GM20431 (cell line): ENCODE results near the gene OR3A2.
"Not testable (repeated sequence)": the region's sequence is repeated elsewhere in the genome, so short reads cannot be mapped to it uniquely, and the experiment has no call there.

Experiments
- in situ Hi-C: fragments of 300-500 bp; cut with MseI, MboI; formaldehyde crosslinking; loops from one replicate; pipeline ENCODE4 v1.15.0; 2020; ENCODE audit warnings: low sequenced_read_pairs; ENCODE audit not compliant: unreplicated experiment

Gene OR3A2

GRCh38 chr17:3385869-3386816, at the start of gene OR3A2:
OR3A2 (minus strand) TSS chr17:3386308.
- in situ Hi-C loops: no loop called here

- in situ Hi-C loops: no loop called here
Observed at GRCh38 chr17:3433741-3434140, 47.6 kb upstream of the OR3A2 start, which contains the start of gene OR1E2. OR1E2 (minus strand) TSS chr17:3433841; CDS start chr17:3433841, 0 bp downstream.

DNA sequence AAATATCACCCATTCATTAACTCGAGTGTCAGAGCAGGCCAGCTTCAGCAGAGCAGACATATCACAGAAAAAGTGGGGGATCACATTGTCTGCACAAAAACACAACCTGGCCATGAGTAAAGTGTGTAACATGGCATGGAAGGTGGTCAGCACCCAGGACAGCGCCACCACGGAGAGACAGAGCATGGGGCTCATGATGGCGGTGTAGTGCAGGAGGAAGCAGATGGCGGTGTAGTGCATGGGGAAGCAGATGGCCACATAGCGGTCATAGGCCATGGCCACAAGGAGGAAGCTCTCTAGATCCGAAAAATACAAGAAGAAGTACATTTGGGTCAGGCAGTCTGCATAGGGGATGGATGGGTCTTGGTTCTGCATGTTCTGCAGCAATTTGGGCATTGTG, 47.1 kb upstream of the OR3A2 start:
- in situ Hi-C loops: not testable (repeated sequence)

GRCh38 chr17:3418222-3418621, 32.1 kb upstream of the OR3A2 start:
- in situ Hi-C loops: no loop called here

GRCh38 chr17:3415610-3416009, 29.5 kb upstream of the OR3A2 start:
- in situ Hi-C loops: no loop called here

DNA sequence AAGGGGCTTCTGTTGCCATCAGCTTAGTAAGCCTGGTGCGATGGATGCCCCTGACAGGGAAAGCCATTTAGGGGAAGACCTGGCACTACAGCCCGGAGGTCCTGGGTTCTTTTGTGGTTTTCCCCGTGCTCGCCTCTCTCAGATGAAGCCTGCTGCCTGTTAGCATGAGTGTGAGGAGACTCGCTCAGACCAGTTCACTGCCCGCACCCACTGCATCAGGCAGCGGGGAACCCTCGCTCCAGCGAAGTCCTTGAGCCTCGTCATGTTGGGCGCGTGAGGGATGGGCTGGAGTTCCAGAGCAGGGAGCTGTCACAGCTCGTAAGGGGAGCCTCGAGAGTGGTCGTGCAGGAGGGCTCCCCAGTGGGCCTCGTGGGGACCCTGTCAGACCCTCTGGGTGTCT, 26.1 kb upstream of the OR3A2 start:
- in situ Hi-C loops: not testable (repeated sequence)

- in situ Hi-C loops: no loop called here
Observed at GRCh38 chr17:3411070-3411469, 25.0 kb upstream of the OR3A2 start, which contains the start of gene OR3A3. OR3A3 (plus strand) TSS chr17:3411370.

DNA sequence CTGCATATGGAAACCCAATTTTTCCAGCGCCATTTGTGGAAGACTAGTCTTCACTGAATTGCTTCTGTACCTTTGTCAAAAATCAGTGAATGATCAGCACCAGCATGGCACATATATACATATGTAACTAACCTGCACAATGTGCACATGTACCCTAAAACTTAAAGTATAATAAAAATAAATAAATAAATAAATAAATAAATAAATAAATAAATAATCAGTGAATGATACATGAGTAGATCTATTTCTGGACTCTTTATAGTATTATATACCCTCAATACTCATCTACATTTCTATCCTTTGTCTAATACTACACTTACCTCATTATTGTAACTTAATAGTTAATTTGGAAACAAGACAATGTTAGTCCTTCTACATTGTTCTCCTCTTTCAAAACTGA, 17.7 kb upstream of the OR3A2 start:
- in situ Hi-C loops: not testable (repeated sequence)

- in situ Hi-C loops: no loop called here
Observed at GRCh38 chr17:3401786-3402185, 15.7 kb upstream of the OR3A2 start.

GRCh38 chr17:3400055-3400454, 13.9 kb upstream of the OR3A2 start:
- in situ Hi-C loops: no loop called here

DNA sequence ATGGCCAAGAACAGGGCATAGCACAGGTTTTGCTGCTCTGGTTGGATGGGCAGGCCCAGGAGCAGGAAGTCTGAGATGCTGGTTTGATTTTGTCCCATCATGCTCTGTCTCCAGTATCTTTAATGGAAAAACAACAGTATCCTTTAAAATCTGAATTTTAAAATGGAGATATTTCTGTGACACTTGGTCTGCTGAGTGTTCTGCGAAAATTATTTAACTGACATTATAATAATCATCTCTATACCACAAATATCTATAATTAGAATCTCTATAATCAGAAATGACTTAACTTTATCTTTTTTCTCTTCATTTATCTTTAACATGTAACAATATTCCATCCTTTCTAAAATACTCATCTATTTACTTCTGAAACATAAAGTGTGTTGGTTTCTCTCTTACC, 12.2 kb upstream of the OR3A2 start, which contains the start of gene OR1E1:
OR1E1 (minus strand) TSS at position 101 of the 400 bp plus-strand sequence; CDS start at position 101, 0 bp downstream.
- in situ Hi-C loops: no loop called here

- in situ Hi-C loops: not testable (repeated sequence)
Observed at GRCh38 chr17:3397801-3398200, 11.7 kb upstream of the OR3A2 start.

DNA sequence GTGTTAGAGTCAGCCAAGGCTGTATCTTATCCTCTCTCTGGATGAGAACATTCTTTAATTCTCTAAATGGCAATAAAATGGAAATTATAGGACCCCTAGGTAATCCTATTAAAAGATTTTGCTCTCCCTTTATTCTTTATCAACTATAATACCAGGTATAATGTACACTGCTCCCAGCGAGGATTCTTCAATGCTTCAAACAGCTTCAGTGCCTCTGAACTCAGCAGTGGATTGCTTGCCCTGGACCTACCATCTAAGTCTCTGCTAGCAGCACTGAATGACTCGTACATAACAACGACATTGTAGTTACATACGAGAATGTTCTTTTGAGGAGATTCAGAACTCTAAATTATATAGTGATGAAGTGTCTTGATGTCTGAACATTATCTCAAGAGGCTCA, 3.7 kb upstream of the OR3A2 start:
- in situ Hi-C loops: no loop called here

DNA sequence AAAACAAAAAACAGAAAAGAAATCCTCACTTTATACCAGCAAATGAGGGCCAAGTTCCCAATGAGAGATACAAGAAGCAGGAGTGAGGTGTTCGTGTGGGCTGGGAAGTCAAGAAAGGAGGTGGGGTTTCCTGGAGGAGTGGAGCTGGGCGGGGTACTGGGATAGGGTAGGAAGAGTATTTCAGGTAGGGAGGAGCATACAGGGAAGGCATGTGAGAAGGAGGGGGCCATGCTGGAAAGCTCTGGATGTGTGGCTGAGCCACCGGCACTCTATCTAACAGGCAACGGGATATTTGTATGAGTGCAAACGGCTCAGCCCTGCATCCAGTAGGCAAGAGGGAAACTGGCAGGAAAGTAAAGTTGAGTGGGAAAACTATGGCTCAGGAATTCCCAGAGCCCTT, 4.2 kb downstream of the OR3A2 start:
- in situ Hi-C loops: no loop called here

GRCh38 chr17:3378321-3378720, 7.8 kb downstream of the OR3A2 start:
- in situ Hi-C loops: no loop called here

- in situ Hi-C loops: not testable (repeated sequence)
Observed at GRCh38 chr17:3371167-3371566, 14.9 kb downstream of the OR3A2 start.

DNA sequence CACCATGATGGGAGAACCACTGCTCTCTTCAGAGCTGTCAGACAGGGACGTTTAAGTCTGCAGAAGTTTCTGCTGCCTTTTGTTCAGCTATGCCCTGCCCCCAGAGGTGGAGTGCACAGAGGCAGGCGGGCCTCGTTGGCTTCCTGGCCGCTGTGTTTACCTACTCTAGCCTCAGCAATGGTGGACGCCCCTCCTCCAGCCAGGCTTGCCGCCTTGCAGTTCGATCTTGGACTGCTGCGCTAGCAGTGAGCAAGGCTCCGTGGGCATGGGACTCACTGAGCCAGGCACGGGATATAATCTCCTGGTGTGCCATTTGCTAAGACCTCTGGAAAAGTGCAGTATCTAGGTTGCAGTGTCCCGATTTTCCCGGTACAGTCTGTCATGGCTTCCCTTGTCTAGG, 43.3 kb downstream of the OR3A2 start:
- in situ Hi-C loops: not testable (repeated sequence)

GRCh38 chr17:3335876-3336275, 50.2 kb downstream of the OR3A2 start:
- in situ Hi-C loops: no loop called here

DNA sequence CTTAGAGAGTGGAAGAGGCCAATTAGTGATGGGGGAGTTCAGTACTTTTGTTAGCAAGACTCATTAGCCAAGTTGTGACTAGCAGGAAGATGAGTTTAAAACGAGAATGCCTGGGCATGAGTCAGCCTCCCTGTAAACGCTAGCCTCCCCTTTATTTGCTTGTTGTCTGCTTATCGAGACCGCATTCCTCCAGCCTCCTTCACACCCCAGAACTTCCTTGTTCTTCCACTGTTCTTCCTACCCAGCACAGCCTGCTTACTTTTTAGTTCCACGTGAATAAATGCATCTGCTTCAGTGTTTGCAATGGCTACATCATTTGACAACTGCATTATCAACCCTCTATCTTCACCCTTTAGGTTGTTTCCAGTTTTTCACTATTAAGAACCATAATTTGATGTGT, 67.8 kb downstream of the OR3A2 start:
- in situ Hi-C loops: no loop called here

DNA sequence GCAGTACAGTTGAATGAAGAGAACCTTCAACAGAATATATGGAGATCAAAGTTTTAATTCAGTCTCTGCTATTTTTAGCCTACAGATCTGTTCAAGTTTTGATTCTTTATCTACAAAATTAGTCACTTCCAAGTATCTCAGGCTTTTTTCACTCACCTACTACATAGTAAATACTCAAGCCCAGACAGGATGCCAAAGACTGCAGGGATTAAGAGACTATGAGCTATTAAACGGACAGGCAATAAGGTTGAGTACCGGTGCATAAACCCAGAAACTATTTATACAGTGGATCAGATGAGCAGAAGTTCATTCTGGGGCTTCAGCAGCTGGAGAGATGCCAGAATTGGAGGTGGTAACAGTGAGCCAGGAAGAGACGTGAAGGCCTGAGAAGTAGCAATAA, 69.3 kb downstream of the OR3A2 start:
- in situ Hi-C loops: no loop called here

GRCh38 chr17:3308603-3309002, 77.5 kb downstream of the OR3A2 start:
- in situ Hi-C loops: no loop called here

GRCh38 chr17:3298260-3298659, 87.8 kb downstream of the OR3A2 start, which contains the start of gene OR3A1:
OR3A1 (minus strand) TSS chr17:3298360; CDS start chr17:3292582, 5,778 bp downstream.
- in situ Hi-C loops: no loop called here
